Activated naive CD8-positive, alpha-beta T cell treated with anti-CD3 and anti-CD28 coated beads for 36 hours (primary cell): Measurements from ENCODE around the gene CHRNA1. TPM values are rescaled to one million over a fixed set of nuclear protein-coding genes. Genes with fewer than 3 reads are reported as not detected.

Experiments used
- DNase-seq: peaks from one replicate; pipeline ENCODE4 v3.0.0; 2021
- H3K27ac Mint-ChIP-seq: one replicate; pipeline ENCODE4 v1.8.0; 2022; ENCODE audit warnings: mild to moderate bottlenecking, moderate library complexity, mixed read lengths
- H3K27me3 Mint-ChIP-seq: one replicate; pipeline ENCODE4 v1.8.0; 2022; ENCODE audit warnings: mild to moderate bottlenecking, mixed read lengths
- H3K36me3 Mint-ChIP-seq: one replicate; pipeline ENCODE4 v1.8.0; 2021; ENCODE audit warnings: mild to moderate bottlenecking, mixed read lengths
- H3K4me1 Mint-ChIP-seq: one replicate; pipeline ENCODE4 v1.8.0; 2021; ENCODE audit warnings: mixed read lengths
- H3K4me3 Mint-ChIP-seq: one replicate; pipeline ENCODE4 v1.8.0; 2022; ENCODE audit warnings: mild to moderate bottlenecking, moderate library complexity, mixed read lengths
- H3K9me3 Mint-ChIP-seq: one replicate; pipeline ENCODE4 v1.8.0; 2022; ENCODE audit warnings: mixed read lengths
- total RNA-seq, 2 experiments: library from RNA; stranded (reverse); gene quantifications; one replicate each; pipeline ENCODE4 v1.2.3, GENCODE V29; 2021

Gene CHRNA1
- total RNA-seq, 2 experiments from 2014 or later: not detected

GRCh38 chr2:174756743-174757142 is 7.5 kb downstream of the CHRNA1 start:
- no peak overlapping the region for H3K27ac Mint-ChIP-seq
- no peak overlapping the region for H3K4me3 Mint-ChIP-seq
- no peak for DNase-seq

GRCh38 chr2:174753038-174753633 is 11.1 kb downstream of the CHRNA1 start:
- no peak overlapping the region for H3K4me3 Mint-ChIP-seq
- peak overlapping the region; percentile 59 for H3K27ac Mint-ChIP-seq
- H3K9me3 Mint-ChIP-seq: no peaks in the 10 kb centered on the region
- peaks cover 35% of the 10 kb centered on the region for H3K4me1 Mint-ChIP-seq
- DNase-seq: no peak
- H3K36me3 Mint-ChIP-seq: no peaks in the 10 kb centered on the region
- no peaks in the 10 kb centered on the region for H3K27me3 Mint-ChIP-seq

More at GRCh38 chr2:174756743-174757142, 7.5 kb downstream of the CHRNA1 start:
- Mint-ChIP-seq H3K27me3 (peaks cover 2% of the 10 kb centered on the region), H3K9me3 (no peaks in the 10 kb centered on the region), H3K4me1 (peaks cover 21% of the 10 kb centered on the region), H3K36me3 (no peaks in the 10 kb centered on the region)

GRCh38 chr2:174752403-174753037 is 11.8 kb downstream of the CHRNA1 start:
- no peaks in the 10 kb centered on the region for H3K36me3 Mint-ChIP-seq
- peak overlapping the region; percentile 59 for H3K27ac Mint-ChIP-seq
- H3K4me1 Mint-ChIP-seq: peaks cover 35% of the 10 kb centered on the region
- H3K4me3 Mint-ChIP-seq: no peak overlapping the region
- H3K9me3 Mint-ChIP-seq: no peaks in the 10 kb centered on the region
- H3K27me3 Mint-ChIP-seq: no peaks in the 10 kb centered on the region
- DNase-seq: no peak

- Mint-ChIP-seq H3K27me3 (no peaks in the 10 kb centered on the region), H3K4me1 (peaks cover 35% of the 10 kb centered on the region), H3K9me3 (no peaks in the 10 kb centered on the region), H3K36me3 (no peaks in the 10 kb centered on the region), H3K27ac (peak overlapping the region; percentile 78), H3K4me3 (no peak overlapping the region)
- DNase-seq: peak; percentile 59
These were observed 13.3 kb downstream of the CHRNA1 start for GRCh38 chr2:174750923-174751441.

- H3K36me3 Mint-ChIP-seq: no peaks in the 10 kb centered on the region
- no peak for DNase-seq
- peaks cover 35% of the 10 kb centered on the region for H3K4me1 Mint-ChIP-seq
- no peak overlapping the region for H3K27ac Mint-ChIP-seq
- no peaks in the 10 kb centered on the region for H3K9me3 Mint-ChIP-seq
- H3K27me3 Mint-ChIP-seq: no peaks in the 10 kb centered on the region
- no peak overlapping the region for H3K4me3 Mint-ChIP-seq
These were observed 14.5 kb downstream of the CHRNA1 start for GRCh38 chr2:174749793-174750192.

- Mint-ChIP-seq H3K36me3 (no peaks in the 10 kb centered on the region), H3K4me3 (no peak overlapping the region), H3K27me3 (no peaks in the 10 kb centered on the region), H3K9me3 (no peaks in the 10 kb centered on the region), H3K4me1 (peaks cover 35% of the 10 kb centered on the region), H3K27ac (no peak overlapping the region)
- peak; percentile 71 for DNase-seq
These were observed 15.3 kb downstream of the CHRNA1 start for GRCh38 chr2:174748948-174749347.

- Mint-ChIP-seq H3K27ac (no peak overlapping the region), H3K27me3 (no peaks in the 10 kb centered on the region), H3K36me3 (no peaks in the 10 kb centered on the region), H3K9me3 (no peaks in the 10 kb centered on the region), H3K4me3 (no peak overlapping the region), H3K4me1 (peaks cover 10% of the 10 kb centered on the region)
- DNase-seq: no peak
These were observed 19.1 kb downstream of the CHRNA1 start for GRCh38 chr2:174745142-174745541.

GRCh38 chr2:174744111-174744510 is 20.2 kb downstream of the CHRNA1 start:
- H3K9me3 Mint-ChIP-seq: no peaks in the 10 kb centered on the region
- peaks cover 3% of the 10 kb centered on the region for H3K4me1 Mint-ChIP-seq
- H3K27me3 Mint-ChIP-seq: peaks cover 3% of the 10 kb centered on the region
- no peak overlapping the region for H3K27ac Mint-ChIP-seq
- H3K36me3 Mint-ChIP-seq: no peaks in the 10 kb centered on the region
- H3K4me3 Mint-ChIP-seq: no peak overlapping the region
- no peak for DNase-seq

GRCh38 chr2:174740721-174741120 is 23.6 kb downstream of the CHRNA1 start:
- H3K36me3 Mint-ChIP-seq: no peaks in the 10 kb centered on the region
- H3K4me1 Mint-ChIP-seq: no peaks in the 10 kb centered on the region
- DNase-seq: no peak
- no peaks in the 10 kb centered on the region for H3K9me3 Mint-ChIP-seq
- H3K27ac Mint-ChIP-seq: no peak overlapping the region
- H3K4me3 Mint-ChIP-seq: no peak overlapping the region
- peaks cover 3% of the 10 kb centered on the region for H3K27me3 Mint-ChIP-seq

DNA sequence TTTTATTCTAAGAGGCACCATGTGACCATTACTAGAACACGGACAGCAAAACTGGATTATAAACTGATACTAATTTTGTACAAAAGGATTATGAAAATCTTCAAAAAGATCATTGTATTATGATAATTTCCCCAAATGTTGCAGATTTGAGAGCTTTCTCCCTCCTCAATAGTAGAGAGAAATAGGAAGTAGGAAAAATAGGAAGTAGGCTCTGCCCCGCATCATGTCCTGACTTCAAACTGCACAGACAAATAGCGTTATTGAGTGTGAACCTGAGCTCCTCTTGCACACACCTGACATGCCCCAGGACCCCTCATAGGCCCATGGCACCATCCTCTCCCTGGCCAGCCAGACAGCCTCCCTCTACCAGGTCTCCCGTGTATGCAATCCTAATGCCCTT is 25.4 kb downstream of the CHRNA1 start:
- Mint-ChIP-seq H3K27ac (no peak overlapping the region), H3K4me1 (no peaks in the 10 kb centered on the region), H3K27me3 (peaks cover 3% of the 10 kb centered on the region), H3K36me3 (no peaks in the 10 kb centered on the region), H3K9me3 (no peaks in the 10 kb centered on the region), H3K4me3 (no peak overlapping the region)
- DNase-seq: no peak

- H3K36me3 Mint-ChIP-seq: no peaks in the 10 kb centered on the region
- peaks cover 20% of the 10 kb centered on the region for H3K4me1 Mint-ChIP-seq
- no peaks in the 10 kb centered on the region for H3K9me3 Mint-ChIP-seq
- DNase-seq: no peak
- H3K27ac Mint-ChIP-seq: no peak overlapping the region
- no peaks in the 10 kb centered on the region for H3K27me3 Mint-ChIP-seq
- no peak overlapping the region for H3K4me3 Mint-ChIP-seq
These were observed 32.7 kb downstream of the CHRNA1 start for GRCh38 chr2:174731546-174731945.

DNA sequence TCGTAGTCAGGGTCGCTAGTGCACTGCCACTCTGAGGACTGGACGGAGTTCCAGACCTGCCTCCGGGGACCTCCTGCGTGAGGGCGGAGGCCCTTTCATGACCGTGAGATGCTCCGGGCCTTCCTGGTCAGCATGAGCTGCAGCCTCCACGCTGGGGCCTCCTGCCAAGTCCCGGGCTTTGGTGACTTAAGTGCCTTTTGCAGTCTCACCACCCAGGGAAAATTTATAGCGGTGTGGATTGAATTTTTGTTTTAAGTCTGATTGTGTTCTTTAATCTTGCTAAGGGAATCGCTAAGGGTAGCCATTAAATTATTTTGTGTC is 33.6 kb downstream of the CHRNA1 start:
- no peak for DNase-seq
- Mint-ChIP-seq H3K36me3 (no peaks in the 10 kb centered on the region), H3K4me3 (peak overlapping the region; percentile 81), H3K27ac (peak overlapping the region; percentile 68), H3K4me1 (peaks cover 26% of the 10 kb centered on the region), H3K9me3 (no peaks in the 10 kb centered on the region), H3K27me3 (no peaks in the 10 kb centered on the region)

DNA sequence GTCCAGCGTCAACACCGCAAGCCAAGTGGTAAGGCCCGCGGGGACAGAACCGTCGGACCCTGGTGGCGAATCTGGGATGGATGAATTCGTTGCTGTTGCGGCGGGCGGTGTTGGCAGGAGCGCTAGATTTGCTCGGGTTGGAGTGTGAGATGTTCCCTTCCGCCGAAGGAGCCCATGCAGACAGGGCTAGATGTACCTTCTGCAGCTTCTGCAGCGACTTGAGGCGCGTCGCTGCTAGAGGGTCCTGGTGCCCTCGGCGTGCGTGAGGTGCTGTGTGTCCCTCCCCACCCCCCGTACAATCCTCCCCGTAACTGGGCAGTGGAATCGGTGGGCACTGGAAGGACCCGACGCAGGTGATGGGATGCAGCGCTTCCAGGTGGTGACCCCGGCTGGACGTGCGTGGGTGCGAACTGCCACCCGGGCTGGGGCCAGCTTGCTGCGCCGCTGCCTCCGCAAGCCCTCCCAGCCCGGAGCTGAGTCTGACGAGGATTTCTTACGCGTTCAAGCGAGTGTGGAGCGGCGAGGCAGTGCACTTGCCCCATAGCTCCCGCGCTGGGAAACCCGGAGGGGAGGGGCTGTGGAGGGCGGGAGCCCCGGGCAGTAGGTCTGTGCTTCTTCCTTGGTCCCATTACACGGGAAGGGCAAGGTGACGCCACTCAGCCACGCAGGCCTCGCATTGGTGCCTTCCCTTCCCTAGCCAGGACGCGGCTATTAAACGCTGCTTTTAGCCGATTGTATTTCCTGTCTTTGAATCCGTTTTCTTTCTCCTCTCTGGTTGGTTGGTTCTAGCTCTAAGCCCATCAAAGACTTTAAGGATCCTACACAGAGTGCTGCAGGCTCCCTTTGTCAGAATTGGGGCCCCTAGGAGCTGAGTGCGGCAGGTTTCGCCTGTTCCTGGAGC is 34.2 kb downstream of the CHRNA1 start:
- Mint-ChIP-seq H3K4me1 (peaks cover 27% of the 10 kb centered on the region), H3K27ac (peak overlapping the region; percentile 68), H3K36me3 (no peaks in the 10 kb centered on the region), H3K27me3 (no peaks in the 10 kb centered on the region), H3K9me3 (no peaks in the 10 kb centered on the region), H3K4me3 (peak overlapping the region; percentile 81)
- peak; percentile 77 for DNase-seq

DNA sequence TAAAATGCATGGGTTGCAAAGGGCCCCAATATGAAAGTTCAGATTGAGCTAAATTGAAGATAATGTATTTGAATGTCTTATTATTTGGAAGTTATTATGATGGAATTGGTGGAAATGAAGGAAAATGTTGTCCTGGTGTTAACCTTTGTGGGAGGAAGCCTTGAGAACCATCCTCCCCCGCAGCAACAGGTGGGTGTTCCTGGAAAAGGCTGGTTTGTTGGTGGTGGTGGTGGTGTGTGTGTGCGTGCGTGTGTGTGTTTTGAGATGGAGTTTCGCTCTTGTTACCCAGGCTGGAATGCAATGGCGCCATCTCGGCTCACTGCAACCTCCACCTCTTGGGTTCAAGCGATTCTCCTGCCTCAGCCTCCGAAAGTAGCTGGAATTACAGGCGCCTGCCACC is 36.2 kb downstream of the CHRNA1 start:
- H3K36me3 Mint-ChIP-seq: no peaks in the 10 kb centered on the region
- H3K9me3 Mint-ChIP-seq: peaks cover 4% of the 10 kb centered on the region
- H3K4me3 Mint-ChIP-seq: no peak overlapping the region
- no peak for DNase-seq
- no peak overlapping the region for H3K27ac Mint-ChIP-seq
- peaks cover 27% of the 10 kb centered on the region for H3K4me1 Mint-ChIP-seq
- no peaks in the 10 kb centered on the region for H3K27me3 Mint-ChIP-seq

- H3K27me3 Mint-ChIP-seq: no peaks in the 10 kb centered on the region
- no peak for DNase-seq
- H3K4me1 Mint-ChIP-seq: peaks cover 27% of the 10 kb centered on the region
- no peak overlapping the region for H3K27ac Mint-ChIP-seq
- H3K9me3 Mint-ChIP-seq: peaks cover 4% of the 10 kb centered on the region
- no peaks in the 10 kb centered on the region for H3K36me3 Mint-ChIP-seq
- no peak overlapping the region for H3K4me3 Mint-ChIP-seq
These were observed 38.1 kb downstream of the CHRNA1 start for GRCh38 chr2:174726212-174726611.
